Peyer's patch (tissue), 4 donors: ENCODE measurements around the gene MCTP1. TPM values are rescaled to one million over a fixed set of nuclear protein-coding genes. Genes with fewer than 3 reads are reported as not detected.
A peak's percentile ranks its signal among the peaks of the same experiment; 100 is the strongest.

Experiments
- DNase-seq, 3 donors: peaks; one replicate each; pipeline ENCODE4 v3.0.0-alpha.2; 2017 to 2019
- H3K27ac ChIP-seq, 4 donors: fragments of 200-600 bp; sonication (generic); one replicate each; pipeline ENCODE4 v1.5.1; 2016 to 2019
- H3K27me3 ChIP-seq, 2 donors: fragments of 200-600 bp; sonication (generic); one replicate each; pipeline ENCODE4 v1.5.1; 2019
- H3K36me3 ChIP-seq, 3 donors: fragments of 200-600 bp; sonication (generic); one replicate each; pipeline ENCODE4 v1.5.1; 2016 to 2019
- H3K4me1 ChIP-seq, 4 donors: fragments of 200-600 bp; sonication (generic); one replicate each; pipeline ENCODE4 v1.5.1; 2016 to 2019
- H3K4me3 ChIP-seq, 4 donors: fragments of 200-600 bp; sonication (generic); 1 replicate in 3 of 4; 2 replicates in 1 of 4; pipeline ENCODE4 v1.5.1; 2016 to 2019; ENCODE audit warnings: mild to moderate bottlenecking in 1 of 4
- H3K9me3 ChIP-seq, 4 donors: fragments of 200-600 bp; sonication (generic); one replicate each; pipeline ENCODE4 v1.5.1; 2016 to 2019; ENCODE audit warnings: mild to moderate bottlenecking in 1 of 4
- POLR2A ChIP-seq, 2 donors: fragments of 450-650 bp; IDR thresholded peaks; one replicate each; pipeline ENCODE4 v1.5.1; 2017; ENCODE audit warnings: antibody characterized with exemption in 2 of 2, mild to moderate bottlenecking in 2 of 2, moderate library complexity in 2 of 2
- total RNA-seq, 4 donors: library from RNA; depleted of rRNA; stranded (reverse); fragments of >200 nt; gene quantifications; one replicate each; pipeline ENCODE4 v1.1.0, GENCODE V29; 2016
- TF ChIP-seq, protein P1 (sequence below), 6 experiments: fragments of 450-650 bp in 4 of 6; fragments of 200-600 bp in 2 of 6; sonication (generic) in 1 of 6; IDR thresholded peaks; one replicate each; pipeline ENCODE4 v1.5.1; 2017 to 2019; ENCODE audit warnings: antibody characterized with exemption in 6 of 6, mild to moderate bottlenecking in 3 of 6, moderate library complexity in 1 of 6

Gene MCTP1
- total RNA-seq, result 10 to 100 TPM in 2 of 4 donors, 1 to 10 TPM in 2; 4.7 to 61.1 (median 11.3) TPM

GRCh38 chr5:95284572-95285408 lies at the start of gene MCTP1:
Gene MCTP1, minus strand, starts transcription at chr5:95285094.
- Histone ChIP-seq H3K4me3 (peak within 1 kb of the TSS; percentile 38 to 65 (median 52)), H3K27ac (no peak within 1 kb of the TSS), H3K4me1 (peaks cover 0 to 23% (median 5%) of the 10 kb centered on the region in 4 donors), H3K9me3 (no peaks in the 10 kb centered on the region), H3K27me3 (peaks cover 0 to 12% of the 10 kb centered on the region in 2 donors), H3K36me3 (no peaks in the 10 kb centered on the region)
- peak in 1 of 3 donors; percentile 50 for DNase-seq
- TF ChIP-seq, protein P1, sequence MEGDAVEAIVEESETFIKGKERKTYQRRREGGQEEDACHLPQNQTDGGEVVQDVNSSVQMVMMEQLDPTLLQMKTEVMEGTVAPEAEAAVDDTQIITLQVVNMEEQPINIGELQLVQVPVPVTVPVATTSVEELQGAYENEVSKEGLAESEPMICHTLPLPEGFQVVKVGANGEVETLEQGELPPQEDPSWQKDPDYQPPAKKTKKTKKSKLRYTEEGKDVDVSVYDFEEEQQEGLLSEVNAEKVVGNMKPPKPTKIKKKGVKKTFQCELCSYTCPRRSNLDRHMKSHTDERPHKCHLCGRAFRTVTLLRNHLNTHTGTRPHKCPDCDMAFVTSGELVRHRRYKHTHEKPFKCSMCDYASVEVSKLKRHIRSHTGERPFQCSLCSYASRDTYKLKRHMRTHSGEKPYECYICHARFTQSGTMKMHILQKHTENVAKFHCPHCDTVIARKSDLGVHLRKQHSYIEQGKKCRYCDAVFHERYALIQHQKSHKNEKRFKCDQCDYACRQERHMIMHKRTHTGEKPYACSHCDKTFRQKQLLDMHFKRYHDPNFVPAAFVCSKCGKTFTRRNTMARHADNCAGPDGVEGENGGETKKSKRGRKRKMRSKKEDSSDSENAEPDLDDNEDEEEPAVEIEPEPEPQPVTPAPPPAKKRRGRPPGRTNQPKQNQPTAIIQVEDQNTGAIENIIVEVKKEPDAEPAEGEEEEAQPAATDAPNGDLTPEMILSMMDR (IDR thresholded peaks at IDR 0.05), result no peak
- TF ChIP-seq POLR2A (IDR thresholded peaks at IDR 0.05), result no peak

DNA sequence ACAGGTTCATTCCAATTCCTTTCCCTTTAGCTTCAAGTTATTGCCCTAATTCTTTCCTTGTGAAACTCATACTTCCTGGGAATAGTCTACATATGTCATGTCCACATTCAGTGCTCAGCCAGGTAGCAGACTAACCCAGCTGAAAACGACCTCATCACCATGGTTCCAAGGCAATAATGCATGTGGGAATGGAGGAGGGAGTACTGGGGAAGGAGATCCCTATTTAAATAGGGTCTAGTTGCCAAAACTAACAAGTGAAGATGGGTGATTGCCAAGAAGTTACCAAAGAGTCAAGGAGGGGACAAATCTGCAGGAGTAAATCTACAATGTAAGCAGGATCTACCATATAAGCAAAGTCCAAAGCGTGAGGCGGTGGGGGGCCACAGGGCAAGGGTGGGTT lies 47.3 kb upstream of the MCTP1 start:
- Histone ChIP-seq H3K36me3 (no peaks in the 10 kb centered on the region), H3K9me3 (no peaks in the 10 kb centered on the region), H3K27ac (no peak overlapping the region), H3K27me3 (no peaks in the 10 kb centered on the region), H3K4me1 (no peaks in the 10 kb centered on the region), H3K4me3 (no peak overlapping the region)
- DNase-seq, result no peak
- TF ChIP-seq POLR2A (IDR thresholded peaks at IDR 0.05), result no peak
- TF ChIP-seq, protein P1 (IDR thresholded peaks at IDR 0.05), result no peak

DNA sequence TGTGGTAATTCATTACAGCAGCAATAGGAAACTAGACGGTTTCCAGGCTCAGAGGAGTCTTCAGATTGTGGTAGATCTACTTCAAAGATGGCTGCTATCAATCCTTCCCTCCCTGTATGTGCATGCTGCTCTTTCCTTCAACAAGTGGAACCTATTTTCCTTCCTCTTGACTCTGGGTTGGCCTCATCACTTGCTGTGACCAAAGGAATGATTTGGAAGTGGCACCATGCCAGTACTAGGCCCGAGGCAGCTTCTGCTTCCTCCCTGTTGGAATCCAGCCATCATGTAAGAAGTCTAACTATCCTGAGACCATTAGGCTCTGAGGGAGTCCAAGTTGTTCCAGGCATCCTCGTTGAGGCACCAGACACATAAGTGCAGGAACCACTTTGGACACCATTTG lies 46.5 kb upstream of the MCTP1 start:
- no peaks in the 10 kb centered on the region for H3K9me3 ChIP-seq
- TF ChIP-seq, protein P1 (IDR thresholded peaks at IDR 0.05), result no peak
- no peak overlapping the region for H3K27ac ChIP-seq
- no peaks in the 10 kb centered on the region for H3K4me1 ChIP-seq
- no peaks in the 10 kb centered on the region for H3K36me3 ChIP-seq
- H3K27me3 ChIP-seq, result no peaks in the 10 kb centered on the region
- no peak overlapping the region for H3K4me3 ChIP-seq
- DNase-seq, result no peak

- no peak overlapping the region for H3K27ac ChIP-seq
- TF ChIP-seq POLR2A (IDR thresholded peaks at IDR 0.05), result no peak
- TF ChIP-seq, protein P1 (IDR thresholded peaks at IDR 0.05), result no peak
- H3K27me3 ChIP-seq, result no peaks in the 10 kb centered on the region
- H3K4me3 ChIP-seq, result no peak overlapping the region
- no peak for DNase-seq
- H3K9me3 ChIP-seq, result no peaks in the 10 kb centered on the region
- no peaks in the 10 kb centered on the region for H3K4me1 ChIP-seq
- no peaks in the 10 kb centered on the region for H3K36me3 ChIP-seq
Measured at GRCh38 chr5:95327211-95327610, 42.3 kb upstream of the MCTP1 start.

DNA sequence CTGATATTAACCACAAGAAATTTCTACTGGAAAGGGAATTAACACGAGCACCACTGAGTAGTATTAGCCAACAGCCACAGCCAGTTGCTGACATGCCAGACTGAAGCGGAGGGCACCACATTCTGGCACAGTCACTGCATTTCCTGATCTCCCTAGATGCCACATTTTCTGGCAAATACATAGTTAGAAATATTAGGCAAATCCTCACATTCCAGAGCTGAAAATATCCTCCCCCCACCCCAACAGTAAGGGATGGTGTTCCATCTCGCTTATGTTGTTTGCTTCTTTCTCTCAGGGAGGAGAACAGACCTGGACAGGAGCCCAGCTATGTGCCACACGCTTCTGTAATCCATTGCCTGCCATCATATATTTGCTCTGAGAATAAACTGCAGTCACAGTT lies 32.8 kb upstream of the MCTP1 start:
- Histone ChIP-seq H3K4me1 (no peaks in the 10 kb centered on the region), H3K36me3 (no peaks in the 10 kb centered on the region), H3K9me3 (no peaks in the 10 kb centered on the region), H3K27ac (no peak overlapping the region), H3K27me3 (no peaks in the 10 kb centered on the region), H3K4me3 (no peak overlapping the region)
- TF ChIP-seq, protein P1 (IDR thresholded peaks at IDR 0.05), result no peak
- TF ChIP-seq POLR2A (IDR thresholded peaks at IDR 0.05), result no peak
- no peak for DNase-seq
